Vagina (tissue), 2 donors: ENCODE results near the gene PARVA. TPM values are rescaled to one million over a fixed set of nuclear protein-coding genes. Genes with fewer than 3 reads are reported as not detected.

Experiments used
- DNase-seq, 2 donors: peaks; one replicate each; pipeline ENCODE4 v3.0.0-alpha.2; 2017; ENCODE audit errors: extremely low spot score in 2 of 2
- H3K27ac ChIP-seq: fragments of 200-600 bp; sonication (generic); one replicate; pipeline ENCODE4 v1.5.1; 2019
- H3K27me3 ChIP-seq: fragments of 200-600 bp; sonication (generic); one replicate; pipeline ENCODE4 v1.5.1; 2019
- H3K36me3 ChIP-seq, 2 donors: fragments of 200-600 bp; sonication (generic); one replicate each; pipeline ENCODE4 v1.5.1; 2017 to 2019
- H3K4me1 ChIP-seq: fragments of 200-600 bp; sonication (generic); one replicate; pipeline ENCODE4 v1.5.1; 2019
- H3K4me3 ChIP-seq, 2 donors: fragments of 200-600 bp; sonication (generic); 1 replicate in 1 of 2; 2 replicates in 1 of 2; pipeline ENCODE4 v1.5.1; 2016 to 2019
- H3K9me3 ChIP-seq: fragments of 200-600 bp; sonication (generic); one replicate; pipeline ENCODE4 v1.5.1; 2019
- POLR2A ChIP-seq, 2 donors: fragments of 450-650 bp; IDR thresholded peaks; one replicate each; pipeline ENCODE4 v1.6.1; 2017; ENCODE audit warnings: antibody characterized with exemption in 2 of 2, mild to moderate bottlenecking in 2 of 2, moderate library complexity in 2 of 2
- POLR2AphosphoS5 ChIP-seq, 2 donors: sonication (generic); formaldehyde crosslinking; IDR thresholded peaks; one replicate each; pipeline ENCODE4 v1.9.0; 2017; ENCODE audit warnings: antibody characterized with exemption in 2 of 2, mild to moderate bottlenecking in 2 of 2, low read depth in 1 of 2; ENCODE audit not compliant: insufficient read depth in 1 of 2
- intact Hi-C: fragments of 100-400 bp; cut with DNase I; formaldehyde crosslinking; loops from one replicate; pipeline ENCODE4 v1.15.1; 2023
- total RNA-seq: library from RNA; depleted of rRNA; stranded (reverse); fragments of >200 nt; gene quantifications from one replicate; pipeline ENCODE4 v1.2.3, GENCODE V29; 2016
- TF ChIP-seq, protein P1 (sequence below), 3 experiments: fragments of 450-650 bp in 2 of 3; fragments of 200-600 bp in 1 of 3; sonication (generic) in 1 of 3; IDR thresholded peaks; one replicate each; pipeline ENCODE4 v1.5.1; 2017 to 2019; ENCODE audit warnings: antibody characterized with exemption in 3 of 3, mild to moderate bottlenecking in 2 of 3, moderate library complexity in 2 of 3

Gene PARVA
- total RNA-seq, 1 donor from 2014 or later = 51.1 TPM

DNA sequence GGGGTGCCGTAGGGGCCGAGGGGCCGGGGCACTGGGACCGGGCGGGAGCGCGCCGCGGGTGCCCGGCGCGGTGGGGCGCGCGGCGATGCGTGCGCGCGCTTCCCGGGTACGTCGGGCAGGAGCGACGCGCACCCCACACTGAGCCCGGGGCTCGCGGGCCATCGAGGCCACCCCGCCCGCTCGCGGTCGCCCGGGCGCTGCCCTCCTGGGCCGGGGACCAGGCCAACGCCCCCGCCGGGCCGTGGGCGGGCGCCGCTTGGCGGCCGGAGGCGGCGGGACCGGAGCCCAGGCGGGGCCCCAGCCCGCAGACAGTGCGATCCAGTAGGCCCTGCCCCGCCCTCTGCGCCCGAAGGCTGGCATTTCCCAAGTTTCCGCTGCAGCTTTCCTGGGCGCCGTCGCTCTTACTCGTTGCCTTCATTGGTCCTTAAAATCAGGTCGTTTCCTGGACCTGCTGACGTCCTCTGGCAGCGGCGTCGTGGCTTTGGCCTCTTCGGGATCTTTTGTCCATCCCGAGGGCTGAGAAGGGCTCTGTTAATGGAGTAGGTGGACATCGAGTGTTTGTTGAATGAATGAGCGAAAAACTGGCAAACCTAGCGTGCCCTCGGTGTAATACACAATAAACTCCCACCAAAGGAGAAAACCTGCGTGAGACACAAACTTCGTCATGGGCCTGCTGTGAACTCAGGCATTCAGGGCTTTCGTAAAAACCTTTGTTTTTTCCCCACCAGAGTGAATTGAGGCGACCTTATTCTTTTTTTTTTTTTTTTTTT, 638 bp downstream of the PARVA start:
- DNase-seq = no peak
- H3K36me3 ChIP-seq = no peaks in the 10 kb centered on the region
- peaks cover 32% of the 10 kb centered on the region for H3K4me1 ChIP-seq
- intact Hi-C loops = loop anchor here (2.0 to 10.0 kb wide), 3 partner anchors 13 to 297 kb away; partner anchors contain the start of gene TEAD1
- H3K4me3 ChIP-seq = peak overlapping the region; percentile 60 to 87
- H3K9me3 ChIP-seq = no peaks in the 10 kb centered on the region
- H3K27ac ChIP-seq = peak overlapping the region; percentile 93
- H3K27me3 ChIP-seq = no peaks in the 10 kb centered on the region
- TF ChIP-seq POLR2A (IDR thresholded peaks at IDR 0.05) = no peak
- TF ChIP-seq, protein P1, sequence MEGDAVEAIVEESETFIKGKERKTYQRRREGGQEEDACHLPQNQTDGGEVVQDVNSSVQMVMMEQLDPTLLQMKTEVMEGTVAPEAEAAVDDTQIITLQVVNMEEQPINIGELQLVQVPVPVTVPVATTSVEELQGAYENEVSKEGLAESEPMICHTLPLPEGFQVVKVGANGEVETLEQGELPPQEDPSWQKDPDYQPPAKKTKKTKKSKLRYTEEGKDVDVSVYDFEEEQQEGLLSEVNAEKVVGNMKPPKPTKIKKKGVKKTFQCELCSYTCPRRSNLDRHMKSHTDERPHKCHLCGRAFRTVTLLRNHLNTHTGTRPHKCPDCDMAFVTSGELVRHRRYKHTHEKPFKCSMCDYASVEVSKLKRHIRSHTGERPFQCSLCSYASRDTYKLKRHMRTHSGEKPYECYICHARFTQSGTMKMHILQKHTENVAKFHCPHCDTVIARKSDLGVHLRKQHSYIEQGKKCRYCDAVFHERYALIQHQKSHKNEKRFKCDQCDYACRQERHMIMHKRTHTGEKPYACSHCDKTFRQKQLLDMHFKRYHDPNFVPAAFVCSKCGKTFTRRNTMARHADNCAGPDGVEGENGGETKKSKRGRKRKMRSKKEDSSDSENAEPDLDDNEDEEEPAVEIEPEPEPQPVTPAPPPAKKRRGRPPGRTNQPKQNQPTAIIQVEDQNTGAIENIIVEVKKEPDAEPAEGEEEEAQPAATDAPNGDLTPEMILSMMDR (IDR thresholded peaks at IDR 0.05) = peak in 1 of 3 experiments; percentile 19
- TF ChIP-seq POLR2AphosphoS5 (IDR thresholded peaks at IDR 0.05; ENCODE audit: insufficient read depth in 1 of 2, low read depth in 1 of 2) = peak in 1 of 2 donors; percentile 49

DNA sequence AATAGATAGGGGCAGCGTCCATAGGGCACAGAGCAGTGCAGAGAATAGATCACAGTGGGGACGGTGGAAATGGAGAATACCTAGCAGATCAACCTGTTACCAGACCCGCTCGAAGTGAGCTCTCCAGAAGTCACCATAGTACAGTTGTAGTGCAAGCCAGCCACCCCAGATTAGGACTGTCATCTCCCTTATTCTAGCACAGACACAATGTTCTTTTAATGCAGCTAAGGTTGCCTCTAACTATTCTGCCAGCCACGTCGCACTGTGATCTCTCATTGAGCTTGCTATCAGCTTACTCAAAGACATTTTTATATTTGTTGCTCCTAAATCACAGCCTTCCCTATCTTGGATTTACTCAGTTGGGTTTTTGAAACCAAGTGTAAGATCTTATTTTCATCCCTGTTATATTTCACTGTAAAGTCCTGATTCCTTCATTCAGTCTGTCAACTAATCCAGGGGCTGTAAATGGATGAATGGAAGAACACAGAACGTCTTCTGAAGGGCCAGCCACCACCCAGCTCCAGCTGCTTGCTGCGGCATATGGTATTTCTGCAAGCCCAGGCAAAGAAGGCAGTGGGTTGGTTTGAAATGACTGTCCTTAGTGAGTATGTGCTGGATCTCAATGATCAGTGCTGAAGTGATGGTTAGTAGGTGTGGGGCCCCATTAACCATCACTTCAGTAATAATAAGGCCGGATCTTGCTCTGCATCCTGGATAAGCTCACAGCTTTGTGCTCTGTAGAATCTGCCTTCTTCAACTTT, 3.4 kb downstream of the PARVA start:
- Histone ChIP-seq H3K4me1 (peaks cover 41% of the 10 kb centered on the region), H3K27ac (no peak overlapping the region), H3K9me3 (no peaks in the 10 kb centered on the region), H3K27me3 (no peaks in the 10 kb centered on the region), H3K36me3 (no peaks in the 10 kb centered on the region), H3K4me3 (no peak overlapping the region)
- intact Hi-C loops = no loop called here
- TF ChIP-seq, protein P1 (IDR thresholded peaks at IDR 0.05) = no peak
- TF ChIP-seq POLR2AphosphoS5 (IDR thresholded peaks at IDR 0.05; ENCODE audit: insufficient read depth in 1 of 2, low read depth in 1 of 2) = no peak
- TF ChIP-seq POLR2A (IDR thresholded peaks at IDR 0.05) = no peak
- no peak for DNase-seq

DNA sequence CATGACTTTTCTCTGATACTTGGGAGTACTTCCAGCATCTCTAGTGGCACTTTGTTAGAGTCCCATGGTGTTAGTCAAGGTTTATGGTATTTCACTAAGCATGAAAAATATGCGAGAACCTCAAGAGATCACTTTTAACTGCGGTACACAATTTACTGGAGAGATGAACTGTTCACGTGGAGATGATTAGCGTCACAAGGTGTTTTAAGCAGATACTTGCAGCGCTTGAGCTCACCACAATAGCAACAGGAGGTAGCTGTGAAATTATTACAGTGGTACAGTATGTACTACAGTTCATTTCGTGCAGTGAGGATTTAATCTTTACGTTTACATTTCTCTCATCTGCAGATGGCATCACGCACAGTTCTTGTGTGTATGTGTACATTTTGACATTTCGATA, 4.5 kb downstream of the PARVA start:
- Histone ChIP-seq H3K27ac (no peak overlapping the region), H3K4me3 (no peak overlapping the region), H3K36me3 (no peaks in the 10 kb centered on the region), H3K27me3 (no peaks in the 10 kb centered on the region), H3K9me3 (no peaks in the 10 kb centered on the region), H3K4me1 (peaks cover 44% of the 10 kb centered on the region)
- TF ChIP-seq POLR2AphosphoS5 (IDR thresholded peaks at IDR 0.05; ENCODE audit: insufficient read depth in 1 of 2, low read depth in 1 of 2) = no peak
- no peak for TF ChIP-seq POLR2A (IDR thresholded peaks at IDR 0.05)
- TF ChIP-seq, protein P1 (IDR thresholded peaks at IDR 0.05) = no peak
- intact Hi-C loops = no loop called here
- DNase-seq = no peak

DNA sequence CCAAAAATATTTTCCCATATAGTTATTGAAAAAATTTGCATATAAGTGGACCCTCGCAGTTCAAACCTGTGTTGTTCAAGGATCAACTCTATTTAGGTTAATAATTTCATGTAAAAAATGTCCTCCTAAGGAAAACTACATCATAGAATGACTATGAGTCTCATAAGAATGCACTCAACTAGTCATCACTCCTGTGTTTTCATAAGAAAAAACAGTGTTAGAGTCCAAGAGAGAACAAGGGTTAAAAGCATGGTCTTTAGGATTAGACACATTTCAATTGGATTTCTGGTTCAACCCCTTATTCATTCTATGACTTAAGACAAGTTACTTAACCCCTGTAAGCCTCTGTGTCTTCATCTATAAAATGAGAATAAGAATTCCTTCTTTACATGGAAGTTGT, 5.1 kb downstream of the PARVA start:
- H3K27ac ChIP-seq = no peak overlapping the region
- TF ChIP-seq POLR2AphosphoS5 (IDR thresholded peaks at IDR 0.05; ENCODE audit: insufficient read depth in 1 of 2, low read depth in 1 of 2) (no peak), POLR2A (IDR thresholded peaks at IDR 0.05) (no peak)
- TF ChIP-seq, protein P1 (IDR thresholded peaks at IDR 0.05) = no peak

More for the DNA sequence above, 5.1 kb downstream of the PARVA start:
- H3K4me3 ChIP-seq = no peak overlapping the region
- H3K4me1 ChIP-seq = peaks cover 46% of the 10 kb centered on the region
- no peak for DNase-seq
- H3K9me3 ChIP-seq = no peaks in the 10 kb centered on the region
- intact Hi-C loops = no loop called here
- H3K36me3 ChIP-seq = no peaks in the 10 kb centered on the region
- no peaks in the 10 kb centered on the region for H3K27me3 ChIP-seq
